Activated CD4-positive, alpha-beta T cell treated with anti-CD3 and anti-CD28 coated beads, Interleukin-2, amount 50 U/mL, for 16 hours (primary cell): Measurements from ENCODE around the gene PPP1R27.

ENCODE experiments used
- DNase-seq: peaks from one replicate; pipeline ENCODE4 v3.0.0-alpha.2; 2020

Gene PPP1R27

DNA sequence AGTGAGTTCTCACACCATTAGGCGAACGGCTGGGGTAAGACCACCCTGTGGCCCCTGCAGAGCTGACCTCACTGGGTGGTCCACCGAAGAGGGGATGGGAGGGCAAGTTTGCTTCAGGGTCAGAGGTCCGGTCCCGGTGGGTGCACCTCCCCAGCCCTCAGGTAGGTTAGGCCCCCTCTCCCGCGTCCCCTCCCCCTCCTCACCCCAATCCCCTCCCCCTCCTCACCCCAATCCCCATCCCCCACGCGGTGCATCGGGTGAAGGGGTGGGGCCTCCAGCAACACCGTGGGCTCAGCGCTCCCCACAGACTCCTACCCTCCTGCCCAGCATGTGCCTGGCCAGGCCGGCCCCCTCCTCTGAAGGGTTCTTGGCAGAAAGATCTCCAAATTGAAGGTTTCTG lies 15.1 kb downstream of the PPP1R27 start:
- DNase-seq, result no peak

DNA sequence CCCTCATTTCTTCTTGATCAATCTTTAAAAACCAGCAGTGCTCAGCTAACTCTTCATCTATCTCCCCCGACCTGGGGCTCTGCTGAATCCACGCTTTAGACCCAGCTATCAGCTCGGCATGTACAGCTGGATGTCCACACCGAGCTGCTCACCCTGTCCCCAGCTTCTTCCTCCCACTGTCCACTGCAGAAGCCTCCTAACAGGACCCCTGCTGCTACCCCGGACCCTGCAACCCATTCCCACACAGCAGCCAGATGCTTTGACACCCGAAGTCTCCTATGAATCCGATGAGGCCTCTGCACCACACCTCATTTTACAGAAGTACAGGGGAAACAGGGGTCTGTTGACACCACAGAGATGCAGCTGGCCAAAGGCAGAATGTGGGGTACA lies 17.1 kb downstream of the PPP1R27 start:
- no peak for DNase-seq

DNA sequence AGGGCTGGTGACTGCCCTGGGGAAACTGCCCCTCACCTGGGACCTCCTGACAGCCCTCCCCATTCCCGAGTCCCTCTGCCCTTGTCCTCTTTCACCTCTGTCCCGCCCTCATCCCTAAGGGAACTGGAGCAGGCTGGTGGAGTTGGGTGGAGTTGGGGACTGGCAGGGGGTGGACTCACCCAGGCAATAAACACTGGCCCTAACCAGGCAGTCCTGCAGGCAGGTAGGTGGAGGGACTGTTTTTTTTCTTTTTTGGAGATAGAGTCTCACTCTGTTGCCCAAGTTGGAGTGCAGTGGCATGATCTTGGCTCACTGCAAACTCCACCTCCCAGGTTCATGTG lies 19.2 kb downstream of the PPP1R27 start:
- DNase-seq, result no peak

DNA sequence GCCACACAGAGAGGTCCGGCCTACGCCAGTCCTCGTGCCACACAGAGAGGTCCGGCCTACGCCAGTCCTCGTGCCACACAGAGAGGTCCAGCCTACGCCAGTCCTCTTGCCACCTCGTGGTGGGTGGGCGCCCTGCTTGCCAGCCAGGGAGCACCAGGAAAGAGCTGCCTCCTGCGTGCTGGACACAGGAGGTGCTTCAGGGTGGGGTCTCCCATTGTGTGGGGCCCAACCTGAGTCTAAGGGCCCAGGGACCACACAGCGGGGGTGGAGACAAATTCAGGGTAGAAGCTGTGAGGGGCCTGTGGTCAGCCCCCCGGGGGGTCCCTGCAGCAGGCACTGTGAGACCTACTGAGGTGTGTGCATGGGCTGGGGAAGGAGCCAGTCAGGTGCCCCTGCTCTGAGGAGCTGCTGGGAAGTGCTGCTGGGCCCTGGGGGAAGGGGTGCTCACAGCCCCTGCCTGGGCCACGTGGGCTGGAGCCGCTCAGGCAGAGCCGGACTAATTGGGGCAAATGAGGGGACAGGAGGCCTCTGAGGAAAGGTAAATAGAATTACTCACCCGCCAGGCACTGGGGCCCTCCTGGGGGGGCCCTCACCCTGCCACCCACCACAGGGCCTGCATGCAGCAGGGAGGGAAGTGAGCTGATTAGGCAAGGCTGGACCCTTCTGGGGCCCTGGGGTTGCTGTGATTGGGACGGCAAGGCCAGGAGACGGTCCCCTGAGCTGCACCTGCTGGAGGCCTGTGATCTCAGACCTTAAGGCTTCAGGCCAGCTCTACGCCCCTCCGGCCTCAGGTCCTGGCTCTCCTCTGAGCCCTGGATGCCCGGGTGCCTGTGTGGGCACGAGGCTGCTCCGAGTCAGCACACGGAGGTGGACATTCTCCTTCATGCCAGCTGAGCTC lies 19.9 kb downstream of the PPP1R27 start:
- no peak for DNase-seq

DNA sequence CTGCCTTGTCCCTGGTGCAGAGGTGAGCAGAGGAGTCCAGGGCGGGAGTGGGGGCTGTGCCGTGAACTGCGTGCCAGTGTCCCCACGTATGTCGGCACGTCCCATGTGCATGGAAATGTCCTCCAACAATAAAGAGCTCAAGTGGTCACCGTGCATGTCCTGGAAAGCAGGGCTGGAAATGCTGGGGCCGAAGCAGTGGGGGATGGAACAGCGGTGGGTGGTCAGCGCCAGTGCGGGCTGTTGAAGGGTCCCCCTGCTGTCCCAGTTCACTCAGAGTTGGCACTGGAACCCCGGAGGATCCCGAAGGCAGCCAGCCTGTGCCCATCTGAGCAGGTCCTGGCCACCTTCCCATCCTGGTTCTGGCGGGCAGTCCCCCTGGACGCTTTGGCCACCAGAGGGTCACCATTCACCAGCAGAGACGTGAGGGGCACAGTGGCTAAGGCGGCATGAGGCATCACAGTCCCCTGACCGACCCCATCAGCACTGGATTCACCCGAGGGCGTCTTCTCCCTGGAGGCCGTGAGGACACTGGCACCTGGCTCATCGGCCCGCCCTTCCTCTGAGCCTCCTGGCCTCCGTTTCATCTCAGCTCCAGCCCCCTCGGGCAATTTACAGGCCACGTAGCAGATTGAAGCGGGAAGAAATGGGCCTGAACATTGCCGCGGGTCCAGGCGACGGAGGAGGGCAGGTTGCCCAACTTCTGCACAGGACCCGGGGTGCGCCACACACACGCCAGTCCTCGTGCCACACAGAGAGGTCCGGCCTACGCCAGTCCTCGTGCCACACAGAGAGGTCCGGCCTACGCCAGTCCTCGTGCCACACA lies 20.8 kb downstream of the PPP1R27 start:
- DNase-seq, result no peak

DNA sequence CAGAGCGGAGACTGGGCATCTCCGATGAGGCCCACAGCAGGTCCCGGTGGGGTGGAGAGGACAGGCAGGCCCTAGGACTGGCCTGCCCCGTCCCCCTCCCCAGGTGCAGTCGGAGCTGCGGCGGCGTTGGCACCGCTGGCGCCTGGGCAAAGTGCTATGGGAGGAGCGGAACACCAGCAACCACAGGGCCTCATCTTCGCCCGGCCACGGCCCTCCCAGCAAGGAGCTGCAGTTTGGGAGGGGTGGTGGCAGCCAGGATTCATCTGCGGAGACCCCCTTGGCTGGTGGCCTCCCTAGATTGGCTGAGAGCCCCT lies 21.5 kb downstream of the PPP1R27 start:
- no peak for DNase-seq

DNA sequence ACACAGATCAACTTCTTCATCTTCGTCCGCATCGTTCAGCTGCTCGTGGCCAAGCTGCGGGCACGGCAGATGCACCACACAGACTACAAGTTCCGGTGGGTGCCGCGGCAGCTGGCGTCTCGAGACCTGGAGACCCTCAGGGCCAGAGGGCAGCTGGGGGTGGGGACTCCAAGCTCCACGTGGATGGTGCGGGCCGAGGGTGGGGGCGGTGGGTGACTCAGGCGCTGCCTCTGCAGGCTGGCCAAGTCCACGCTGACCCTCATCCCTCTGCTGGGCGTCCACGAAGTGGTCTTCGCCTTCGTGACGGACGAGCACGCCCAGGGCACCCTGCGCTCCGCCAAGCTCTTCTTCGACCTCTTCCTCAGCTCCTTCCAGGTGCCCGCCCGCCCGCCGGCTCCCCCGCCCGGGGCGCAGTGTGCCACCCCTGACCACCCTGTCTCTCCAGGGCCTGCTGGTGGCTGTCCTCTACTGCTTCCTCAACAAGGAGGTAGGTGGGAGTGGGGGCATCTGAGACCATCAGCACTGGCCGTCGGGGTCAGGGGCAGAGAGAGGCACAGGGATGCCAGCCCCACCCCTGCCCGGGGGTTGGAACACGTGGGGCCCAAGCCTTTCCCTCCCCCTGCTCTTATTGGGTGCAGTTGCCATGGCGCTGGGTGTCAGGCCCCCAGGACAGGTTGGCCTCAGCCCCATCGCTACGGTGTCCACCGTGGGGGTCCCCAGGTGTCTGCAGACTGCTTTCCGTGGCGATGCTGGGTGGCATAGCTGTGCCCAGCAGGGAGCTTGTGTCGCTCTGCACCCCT lies 22.1 kb downstream of the PPP1R27 start:
- DNase-seq, result no peak

DNA sequence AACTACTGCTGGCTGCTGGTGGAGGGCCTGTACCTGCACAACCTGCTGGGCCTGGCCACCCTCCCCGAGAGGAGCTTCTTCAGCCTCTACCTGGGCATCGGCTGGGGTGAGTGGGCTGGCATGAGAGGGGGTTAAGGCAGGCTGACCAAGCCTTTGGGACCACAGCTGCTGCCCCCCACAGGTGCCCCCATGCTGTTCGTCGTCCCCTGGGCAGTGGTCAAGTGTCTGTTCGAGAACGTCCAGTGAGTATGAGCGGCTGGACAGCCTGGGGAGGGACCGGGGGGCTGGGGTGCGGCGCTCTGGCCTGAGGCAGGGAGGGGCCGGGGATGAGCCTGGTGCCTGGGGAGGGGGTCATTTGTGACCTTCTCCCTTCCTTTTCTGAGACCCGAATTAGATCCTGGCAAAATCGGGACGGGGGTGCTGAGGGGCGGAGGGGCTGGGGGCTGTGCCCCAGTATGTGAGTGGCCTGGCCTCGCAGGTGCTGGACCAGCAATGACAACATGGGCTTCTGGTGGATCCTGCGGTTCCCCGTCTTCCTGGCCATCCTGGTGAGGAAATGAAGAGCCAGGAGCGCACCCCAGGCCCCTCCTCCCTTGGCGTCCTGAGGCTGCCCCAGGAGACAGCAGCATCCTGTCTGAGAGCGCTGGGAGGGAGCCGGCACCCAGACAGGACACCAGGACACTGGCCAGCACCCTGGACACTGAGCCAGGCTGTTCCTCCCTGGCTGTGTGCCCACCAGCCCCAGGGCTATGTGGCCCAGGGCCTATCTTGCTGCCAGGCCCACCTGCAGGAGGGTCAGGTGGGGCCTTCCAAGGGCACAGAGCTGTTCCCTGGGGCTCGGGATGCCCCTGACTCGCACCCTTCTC lies 22.9 kb downstream of the PPP1R27 start:
- no peak for DNase-seq

DNA sequence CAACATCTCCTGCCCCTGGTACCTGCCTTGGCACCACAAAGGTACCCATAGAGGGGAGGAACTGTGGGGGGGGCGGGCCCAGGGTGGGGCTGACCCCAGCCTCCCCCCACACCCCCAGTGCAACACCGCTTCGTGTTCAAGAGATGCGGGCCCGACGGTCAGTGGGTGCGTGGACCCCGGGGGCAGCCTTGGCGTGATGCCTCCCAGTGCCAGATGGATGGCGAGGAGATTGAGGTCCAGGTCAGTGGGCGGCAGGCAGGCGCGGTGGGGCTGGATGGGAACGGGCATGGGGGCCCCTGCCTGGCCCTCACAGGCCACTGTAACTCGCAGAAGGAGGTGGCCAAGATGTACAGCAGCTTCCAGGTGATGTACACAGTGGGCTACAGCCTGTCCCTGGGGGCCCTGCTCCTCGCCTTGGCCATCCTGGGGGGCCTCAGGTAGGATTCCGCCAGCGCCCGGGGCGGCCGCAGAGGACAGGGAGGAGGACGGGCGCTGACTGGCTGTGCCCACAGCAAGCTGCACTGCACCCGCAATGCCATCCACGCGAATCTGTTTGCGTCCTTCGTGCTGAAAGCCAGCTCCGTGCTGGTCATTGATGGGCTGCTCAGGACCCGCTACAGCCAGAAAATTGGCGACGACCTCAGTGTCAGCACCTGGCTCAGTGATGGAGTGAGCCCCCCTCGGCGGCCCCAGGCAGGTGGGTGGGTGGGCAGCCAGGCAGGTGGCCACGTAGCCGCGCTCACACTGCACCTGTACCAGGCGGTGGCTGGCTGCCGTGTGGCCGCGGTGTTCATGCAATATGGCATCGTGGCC lies 23.8 kb downstream of the PPP1R27 start:
- no peak for DNase-seq

DNA sequence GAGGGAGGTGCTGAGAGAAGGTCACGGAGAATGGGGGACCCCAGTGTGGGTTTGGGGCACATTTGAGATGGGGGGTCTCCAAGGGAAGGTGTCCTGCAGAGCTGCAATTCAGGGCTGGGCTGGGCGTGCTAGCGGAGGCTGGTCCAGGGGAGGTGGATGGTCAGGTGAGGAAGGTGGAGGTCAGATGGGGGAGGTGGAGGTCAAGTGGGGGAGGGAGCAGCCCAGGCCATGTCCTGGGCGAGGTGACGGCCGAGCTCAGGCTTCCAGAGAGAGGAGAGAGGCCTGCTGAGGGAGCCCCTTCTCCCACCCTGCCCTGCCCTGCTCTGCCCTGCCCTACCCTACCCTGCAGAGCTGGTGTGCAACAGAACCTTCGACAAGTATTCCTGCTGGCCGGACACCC lies 24.4 kb downstream of the PPP1R27 start:
- DNase-seq, result no peak

DNA sequence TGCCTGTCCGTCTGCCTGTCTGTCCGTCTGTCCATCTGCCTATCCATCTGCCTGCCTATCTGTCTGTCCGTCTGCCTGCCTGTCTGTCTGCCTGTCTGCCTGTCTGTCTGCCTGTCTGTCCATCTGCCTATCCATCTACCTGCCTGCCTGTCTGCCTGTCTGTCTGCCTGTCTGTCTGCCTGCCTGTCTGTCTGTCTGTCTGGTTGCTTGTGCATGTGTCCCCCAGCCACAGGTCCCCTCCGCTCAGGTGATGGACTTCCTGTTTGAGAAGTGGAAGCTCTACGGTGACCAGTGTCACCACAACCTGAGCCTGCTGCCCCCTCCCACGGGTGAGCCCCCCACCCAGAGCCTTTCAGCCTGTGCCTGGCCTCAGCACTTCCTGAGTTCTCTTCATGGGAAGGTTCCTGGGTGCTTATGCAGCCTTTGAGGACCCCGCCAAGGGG lies 25.3 kb downstream of the PPP1R27 start:
- DNase-seq, result no peak

DNA sequence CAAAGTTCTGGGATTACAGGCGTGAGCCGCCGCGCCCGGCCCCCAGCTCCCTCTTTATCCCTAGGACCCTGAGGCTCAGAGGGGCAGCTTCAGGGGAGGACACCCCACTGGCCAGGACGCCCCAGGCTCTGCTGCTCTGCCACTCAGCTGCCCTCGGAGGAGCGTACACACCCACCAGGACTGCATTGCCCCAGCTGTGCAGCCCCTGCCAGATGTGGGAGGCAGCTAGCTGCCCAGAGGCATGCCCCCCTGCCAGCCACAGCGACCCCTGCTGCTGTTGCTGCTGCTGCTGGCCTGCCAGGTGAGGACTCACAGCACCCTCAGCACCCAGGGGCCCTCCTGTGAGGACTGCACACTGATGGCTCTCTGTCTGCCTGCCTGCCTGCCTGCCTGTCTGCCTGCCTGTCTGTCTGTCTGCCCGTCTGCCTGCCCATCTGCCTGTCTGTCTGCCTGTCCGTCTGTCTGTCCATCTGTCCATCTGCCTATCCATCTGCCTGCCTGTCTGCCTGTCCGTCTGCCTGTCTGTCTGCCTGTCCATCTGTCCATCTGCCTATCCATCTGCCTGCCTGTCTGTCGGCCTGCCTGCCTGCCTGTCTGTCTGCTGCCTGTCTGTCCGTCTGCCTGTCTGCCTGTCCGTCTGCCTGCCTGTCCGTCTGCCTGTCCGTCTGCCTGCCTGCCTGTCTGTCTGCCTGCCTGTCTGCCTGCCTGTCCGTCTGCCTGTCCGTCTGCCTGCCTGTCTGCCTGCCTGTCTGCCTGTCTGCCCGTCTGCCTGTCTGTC lies 25.9 kb downstream of the PPP1R27 start:
- DNase-seq, result no peak

DNA sequence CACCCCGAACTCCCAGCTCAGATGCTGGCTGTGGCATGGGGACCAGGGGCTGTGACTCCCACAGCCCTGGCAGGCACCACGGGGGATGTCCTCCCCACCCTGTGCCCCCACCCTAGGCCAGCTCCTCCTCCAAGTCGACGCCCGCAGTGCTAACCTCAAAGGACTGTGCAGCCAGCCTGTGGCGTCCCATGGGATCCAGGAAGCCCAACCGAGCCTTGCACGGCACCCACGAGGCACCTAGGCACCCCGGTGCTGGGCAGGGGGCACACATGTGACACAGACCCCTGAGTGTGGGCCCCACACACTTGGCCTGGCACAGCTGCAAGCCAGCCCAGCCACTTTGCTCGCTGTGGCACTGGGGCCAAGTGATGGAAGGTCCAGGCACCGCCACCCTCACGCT lies 27.0 kb downstream of the PPP1R27 start:
- no peak for DNase-seq

DNA sequence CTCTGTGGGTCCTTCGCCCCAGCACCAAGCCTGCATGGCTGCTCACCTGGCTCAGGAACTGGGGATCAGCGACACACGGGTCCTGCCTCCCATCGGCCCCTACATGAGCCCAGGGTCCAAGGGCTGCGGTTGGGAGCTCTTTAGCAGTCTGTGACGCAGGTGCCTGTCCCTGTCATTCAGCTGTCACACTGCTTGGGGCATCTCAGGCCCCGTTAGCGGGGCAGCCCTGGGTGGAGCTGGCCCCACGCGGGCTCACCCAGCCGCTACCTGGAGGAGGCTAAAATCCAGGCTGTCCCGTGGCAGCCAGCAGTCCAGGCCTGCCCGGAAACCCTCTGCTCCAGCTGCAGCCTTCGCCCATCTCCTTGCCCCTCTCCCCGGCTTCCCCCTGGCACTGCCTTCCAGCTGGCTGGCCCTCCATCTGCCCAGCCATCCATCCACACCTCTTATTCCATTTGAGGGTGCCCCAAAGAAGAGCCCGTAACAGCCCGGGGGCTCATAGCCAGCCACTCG lies 27.6 kb downstream of the PPP1R27 start:
- no peak for DNase-seq

DNA sequence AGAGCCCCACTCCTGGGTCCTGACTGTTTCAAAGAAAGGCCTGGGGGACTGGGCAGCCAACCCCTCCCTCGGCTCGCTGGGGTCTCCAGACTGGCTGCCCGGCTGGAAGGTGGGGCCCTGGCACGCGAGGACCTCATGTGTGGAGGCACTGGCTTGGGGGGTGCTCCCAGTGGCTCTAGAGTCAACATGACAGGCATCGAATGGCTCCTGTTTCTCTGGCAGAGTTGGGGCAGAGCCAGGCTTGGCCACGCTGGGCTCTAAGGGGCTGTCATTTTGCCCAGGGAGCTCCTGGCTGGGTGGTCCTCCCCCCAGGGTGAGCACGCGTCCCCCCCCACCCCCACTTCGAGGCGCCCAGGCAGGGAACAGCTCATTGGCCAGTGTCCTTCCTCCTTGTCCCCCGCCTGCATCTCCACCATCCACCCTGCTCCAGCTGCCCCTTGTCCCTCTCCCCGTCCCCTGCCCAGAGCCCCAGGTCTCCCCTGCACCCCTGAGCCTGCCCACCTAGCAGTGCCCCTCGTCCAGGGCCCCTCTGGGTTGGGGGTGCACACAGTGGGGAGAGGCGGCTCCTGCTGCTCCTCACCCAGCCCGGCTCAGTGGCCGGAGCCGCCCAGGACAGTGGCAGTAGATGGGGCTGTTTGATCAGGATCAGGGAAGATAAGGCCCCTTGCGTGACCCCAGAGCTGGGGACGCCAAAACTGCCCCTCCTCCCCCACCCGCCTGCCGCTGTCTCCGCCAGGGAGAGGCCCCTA lies 28.2 kb downstream of the PPP1R27 start:
- DNase-seq, result no peak

DNA sequence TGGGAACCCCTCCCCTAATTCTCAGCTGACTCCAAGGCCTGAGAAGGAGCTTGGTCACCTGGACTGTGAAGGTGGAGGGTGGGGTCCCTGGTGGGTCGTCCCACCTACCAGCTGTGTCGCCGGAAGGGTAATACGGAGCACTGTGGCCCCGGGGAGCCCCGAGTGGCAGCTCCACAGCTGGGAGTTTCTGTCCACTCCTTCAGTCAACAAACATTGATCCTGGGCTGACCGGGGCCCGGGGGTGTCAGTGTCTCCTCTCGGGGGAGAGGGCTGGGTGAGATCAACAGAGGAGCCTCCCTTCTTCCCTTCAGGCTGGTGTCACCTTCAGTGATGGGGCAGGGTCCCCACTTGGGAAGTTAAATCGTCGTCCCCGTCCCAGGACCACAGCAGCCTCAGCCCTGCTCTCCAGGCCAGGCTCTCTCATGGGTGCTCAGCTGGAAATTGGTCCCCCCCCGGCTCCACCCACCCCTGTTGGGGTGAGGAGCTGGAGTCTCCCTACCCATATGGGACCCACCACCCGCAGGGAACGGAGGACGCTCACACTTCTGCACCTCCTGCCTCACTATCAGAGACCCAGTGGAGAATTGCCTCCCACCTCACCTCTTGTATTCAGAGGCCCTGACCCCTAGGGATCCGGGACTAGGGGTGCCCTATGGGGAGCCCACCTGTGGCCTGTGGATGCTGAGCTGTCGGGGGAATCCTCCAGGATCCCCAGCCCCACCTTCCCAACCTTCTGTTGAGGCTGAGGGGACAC lies 29.0 kb downstream of the PPP1R27 start:
- DNase-seq, result no peak

DNA sequence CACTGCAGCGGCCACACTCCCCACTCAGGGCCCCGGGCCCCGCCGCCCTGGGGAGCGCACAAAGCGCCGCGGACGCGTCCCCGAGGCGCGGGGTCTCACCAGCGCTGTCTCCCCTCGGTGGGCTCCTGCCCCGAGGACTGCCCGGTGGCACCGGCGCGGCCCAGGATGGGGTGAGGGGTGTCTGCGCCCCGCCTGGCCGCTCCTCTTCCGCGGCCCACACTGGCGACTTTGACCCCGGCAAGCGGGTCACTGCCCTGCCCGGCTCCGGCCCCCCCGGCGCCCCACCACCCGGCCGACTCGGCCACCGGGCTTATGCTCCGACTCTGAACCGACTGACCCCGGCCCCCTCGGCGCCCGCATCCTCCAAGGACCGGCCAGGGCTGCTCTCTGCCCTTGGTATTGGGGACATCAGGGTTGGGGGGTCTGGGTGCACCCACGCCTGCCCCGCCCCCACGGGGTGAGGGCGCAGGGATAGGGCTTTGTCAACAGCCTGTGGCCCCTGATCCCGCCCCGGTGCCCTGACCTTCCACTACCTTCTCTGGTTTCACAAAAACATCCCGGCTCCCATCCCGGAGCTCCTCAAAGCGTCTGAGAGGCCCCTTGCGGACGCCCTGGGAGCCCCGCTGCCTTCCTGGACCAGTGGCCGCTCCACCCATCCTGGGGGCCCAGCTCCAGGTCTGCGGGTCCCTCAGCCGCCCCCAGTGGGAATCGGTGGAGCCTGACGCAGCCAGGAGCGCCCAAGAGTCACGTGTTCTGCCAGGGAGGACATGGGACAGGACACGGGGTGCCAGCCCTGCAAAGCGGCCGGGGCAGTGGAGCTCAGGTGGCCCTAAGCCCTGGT lies 30.1 kb downstream of the PPP1R27 start:
- DNase-seq, result no peak
